ENCODE measurements around the gene LIMCH1.
A peak's percentile ranks its signal among the peaks of the same experiment; 100 is the strongest.

The LIMCH1 gene

GRCh38 chr4:41701983-41702382 is 164.0 kb downstream of the LIMCH1 start:
- no peaks in the 10 kb centered on the region for H3K27me3 ChIP-seq (ENCODE audit: low read depth, low read length)
- H3K9ac ChIP-seq (ENCODE audit: low read length), result peak overlapping the region; percentile 36; the same call in 1 of the 2 replicates
- peaks cover 11% of the 10 kb centered on the region; the same call in 1 of the 2 replicates for H3K9me3 ChIP-seq (ENCODE audit: insufficient read depth, low read length)
- H3K4me3 ChIP-seq (ENCODE audit: low read length), result no peak overlapping the region
- peaks cover 10% of the 10 kb centered on the region for H3K36me3 ChIP-seq (replicated peaks; ENCODE audit: low read depth, low read length)
- H3K27ac ChIP-seq (ENCODE audit: low read length), result peak overlapping the region; percentile 80
- peak overlapping the region; percentile 63 for H3K4me2 ChIP-seq (ENCODE audit: low read length)
- peaks cover 38% of the 10 kb centered on the region for H3K4me1 ChIP-seq (ENCODE audit: low read length)
- no peaks in the 10 kb centered on the region for H3K79me2 ChIP-seq (ENCODE audit: low read length)
- no peaks in the 10 kb centered on the region for H4K20me1 ChIP-seq (ENCODE audit: insufficient read depth, low read length)
- H2AFZ ChIP-seq (ENCODE audit: low read depth, low read length), result no peak overlapping the region
- no peak for TF ChIP-seq CTCF (IDR thresholded peaks at IDR 0.05; ENCODE audit: low read depth, low read length)
- TF ChIP-seq EZH2phosphoT487 (IDR thresholded peaks at IDR 0.05; ENCODE audit: low read depth), result no peak

- Histone ChIP-seq H3K4me3 (ENCODE audit: low read length) (peak overlapping the region; percentile 35), H3K27me3 (ENCODE audit: low read depth, low read length) (no peaks in the 10 kb centered on the region), H3K9me3 (ENCODE audit: insufficient read depth, low read length) (peaks cover 11% of the 10 kb centered on the region; the same call in 1 of the 2 replicates), H2AFZ (ENCODE audit: low read depth, low read length) (peak overlapping the region; percentile 59), H3K36me3 (replicated peaks; ENCODE audit: low read depth, low read length) (peaks cover 10% of the 10 kb centered on the region), H3K27ac (ENCODE audit: low read length) (peak overlapping the region; percentile 80), H4K20me1 (ENCODE audit: insufficient read depth, low read length) (no peaks in the 10 kb centered on the region), H3K4me2 (ENCODE audit: low read length) (peak overlapping the region; percentile 63), H3K4me1 (ENCODE audit: low read length) (peaks cover 38% of the 10 kb centered on the region), H3K79me2 (ENCODE audit: low read length) (no peaks in the 10 kb centered on the region), H3K9ac (ENCODE audit: low read length) (peak overlapping the region; percentile 61; the same call in 1 of the 2 replicates)
- TF ChIP-seq EZH2phosphoT487 (IDR thresholded peaks at IDR 0.05; ENCODE audit: low read depth) (no peak), CTCF (IDR thresholded peaks at IDR 0.05; ENCODE audit: low read depth, low read length) (no peak)
Observed at GRCh38 chr4:41702770-41703169, 164.8 kb downstream of the LIMCH1 start.

GRCh38 chr4:41703785-41704184 is 165.8 kb downstream of the LIMCH1 start:
- H3K4me1 ChIP-seq (ENCODE audit: low read length), result peaks cover 43% of the 10 kb centered on the region
- peaks cover 10% of the 10 kb centered on the region for H3K36me3 ChIP-seq (replicated peaks; ENCODE audit: low read depth, low read length)

More at GRCh38 chr4:41703785-41704184, 165.8 kb downstream of the LIMCH1 start:
- TF ChIP-seq CTCF (IDR thresholded peaks at IDR 0.05; ENCODE audit: low read depth, low read length) (no peak), EZH2phosphoT487 (IDR thresholded peaks at IDR 0.05; ENCODE audit: low read depth) (no peak)
- Histone ChIP-seq H3K27me3 (ENCODE audit: low read depth, low read length) (no peaks in the 10 kb centered on the region), H4K20me1 (ENCODE audit: insufficient read depth, low read length) (no peaks in the 10 kb centered on the region), H3K9ac (ENCODE audit: low read length) (no peak overlapping the region), H3K4me2 (ENCODE audit: low read length) (no peak overlapping the region), H3K9me3 (ENCODE audit: insufficient read depth, low read length) (peaks cover 11% of the 10 kb centered on the region; the same call in 1 of the 2 replicates), H3K4me3 (ENCODE audit: low read length) (no peak overlapping the region), H2AFZ (ENCODE audit: low read depth, low read length) (no peak overlapping the region), H3K79me2 (ENCODE audit: low read length) (no peaks in the 10 kb centered on the region), H3K27ac (ENCODE audit: low read length) (peak overlapping the region; percentile 80)
